Spleen (tissue), 11 donors: ENCODE results near the gene ZNF418. TPM values are rescaled to one million over a fixed set of nuclear protein-coding genes. Genes with fewer than 3 reads are reported as not detected.
"Not testable (repeated sequence)": the region's sequence is repeated elsewhere in the genome, so short reads cannot be mapped to it uniquely, and the experiment has no call there.

ENCODE experiments used
- DNase-seq: peaks from one replicate; pipeline ENCODE4 v3.0.0-alpha.2; 2020
- H3K27ac ChIP-seq, 8 donors: fragments of 200-600 bp; sonication (generic) in 7 of 8; 1 replicate in 4 of 8; 2 replicates in 4 of 8; pipeline versions ENCODE4 v1.5.0 to v1.8.0; 2016 to 2021; ENCODE audit warnings: inconsistent platforms in 4 of 8, mild to moderate bottlenecking in 4 of 8, moderate library complexity in 1 of 8
- H3K27me3 ChIP-seq, 7 donors: fragments of 200-600 bp; sonication (generic) in 6 of 7; replicated peaks in 1 of 7; 1 replicate in 4 of 7; 2 replicates in 3 of 7; pipeline versions ENCODE4 v1.5.0 to v1.8.0; 2016 to 2021; ENCODE audit warnings: inconsistent platforms in 3 of 7, mild to moderate bottlenecking in 1 of 7
- H3K36me3 ChIP-seq, 6 donors: fragments of 200-600 bp; sonication (generic) in 5 of 6; 1 replicate in 4 of 6; 2 replicates in 2 of 6; pipeline versions ENCODE4 v1.5.0 to v1.8.0; 2016 to 2021; ENCODE audit warnings: inconsistent platforms in 2 of 6
- H3K4me1 ChIP-seq, 6 donors: fragments of 200-600 bp; sonication (generic) in 5 of 6; 1 replicate in 3 of 6; 2 replicates in 3 of 6; pipeline versions ENCODE4 v1.5.0 to v1.8.0; 2016 to 2021; ENCODE audit warnings: inconsistent platforms in 3 of 6
- H3K4me3 ChIP-seq, 8 donors: fragments of 200-600 bp; sonication (generic) in 7 of 8; 1 replicate in 4 of 8; 2 replicates in 4 of 8; pipeline versions ENCODE4 v1.5.0 to v1.8.0; 2016 to 2021; ENCODE audit warnings: inconsistent platforms in 4 of 8, mild to moderate bottlenecking in 4 of 8, moderate library complexity in 2 of 8
- H3K9me3 ChIP-seq, 8 donors: fragments of 200-600 bp; sonication (generic) in 7 of 8; 1 replicate in 4 of 8; 2 replicates in 4 of 8; pipeline versions ENCODE4 v1.5.0 to v1.8.0; 2016 to 2021; ENCODE audit warnings: inconsistent platforms in 4 of 8
- CTCF ChIP-seq, 11 experiments: fragments of 200-600 bp in 7 of 11; fragments of 450-650 bp in 4 of 11; sonication (generic) in 4 of 11; IDR thresholded peaks in 8 of 11; conservative IDR thresholded peaks in 3 of 11; 1 replicate in 7 of 11; 2 replicates in 4 of 11; pipeline versions ENCODE4 v1.4.0 to v1.8.0; 2016 to 2021; ENCODE audit warnings: antibody characterized with exemption in 11 of 11, inconsistent platforms in 4 of 11, mild to moderate bottlenecking in 1 of 11
- POLR2A ChIP-seq, 3 donors: fragments of 450-650 bp; IDR thresholded peaks; one replicate each; pipeline ENCODE4 v1.5.1; 2017; ENCODE audit warnings: antibody characterized with exemption in 3 of 3, mild to moderate bottlenecking in 1 of 3
- POLR2AphosphoS5 ChIP-seq, 3 donors: sonication (generic); formaldehyde crosslinking; IDR thresholded peaks; one replicate each; pipeline ENCODE4 v1.5.1; 2017; ENCODE audit warnings: antibody characterized with exemption in 3 of 3
- WGBS, 5 donors: extraction: QIAGEN DNeasy Blood & Tissue Kit in 3 of 5; methylation state at CpG; one replicate each; pipeline versions ENCODE4 v1.1.5 to v1.1.7; 2013 to 2018; 5-methylcytosine and 5-hydroxymethylcytosine counted together
- intact Hi-C: fragments of 100-400 bp; cut with DNase I; formaldehyde crosslinking; loops from one replicate; pipeline ENCODE4 v1.15.0; 2023; ENCODE audit warnings: low total_unique reads
- polyA plus RNA-seq, 3 donors: library from polyadenylated mRNA; stranded (reverse); fragments of 200-250 nt; gene quantifications; one replicate each; pipeline ENCODE4 v1.2.1, GENCODE V29; 2013
- total RNA-seq, 7 donors: library from RNA; depleted of rRNA in 3 of 7; stranded (reverse); fragments of >200 nt in 3 of 7; fragmentation: NEBNext Ultra II Directional in 4 of 7; extraction: Animal tissue kit (Norgen Biotek cat#: 25700) in 4 of 7; gene quantifications; one replicate each; pipeline versions ENCODE4 v1.1.0 to v1.2.1, GENCODE V29; 2016 to 2021
- donor health status: healthy with polysubstance abuse.
- donor health status: DM: no; HTN: no; CAD: no; lungs with moderate emphysema.
- donor health status: DM: no; HTN: no; CAD: no.
- donor health status: Bipolar disorder and iron deficiency.
- donor health status: healthy.
- donor health status: DM: no; HTN: no; CAD: no.
- donor health status: DM: yes; HTN: yes; CAD: no.

The ZNF418 gene
- total and polyA plus RNA-seq, 10 donors = 4.7 to 16.5 (median 10.1) TPM

DNA sequence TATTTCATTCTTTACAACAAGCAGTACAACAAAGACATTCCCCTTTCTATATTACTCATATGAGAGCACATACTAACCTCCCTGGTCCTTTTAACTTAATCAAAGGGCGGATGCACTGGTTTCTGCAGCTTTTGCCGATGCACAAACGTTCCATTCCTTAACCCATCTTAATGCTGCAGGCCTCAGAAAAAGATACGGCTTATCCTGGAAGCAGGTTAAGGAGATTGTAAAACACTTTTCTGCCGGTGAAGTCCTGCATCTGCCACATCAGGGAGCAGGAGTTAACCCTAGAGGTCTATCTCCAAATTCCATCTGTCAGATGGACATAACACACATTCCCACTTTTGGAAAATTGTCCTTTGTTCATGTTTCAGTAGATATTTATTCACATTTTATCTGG lies 34.9 kb downstream of the ZNF418 start:
- TF ChIP-seq POLR2AphosphoS5 (IDR thresholded peaks at IDR 0.05) (no peak), CTCF (IDR thresholded peaks at IDR 0.05 in 8 of 11, conservative IDR thresholded peaks at IDR 0.05 in 3 of 11) (no peak), POLR2A (IDR thresholded peaks at IDR 0.05) (no peak)
- DNase-seq = no peak
- H3K27ac ChIP-seq = no peak overlapping the region
- H3K36me3 ChIP-seq = peaks cover 0 to 11% (median 0%) of the 10 kb centered on the region in 6 donors
- intact Hi-C loops = loop anchor here (10.0 kb wide), 1 partner anchor 796 kb away; no protein-coding TSS in a partner anchor
- peaks cover 0 to 21% (median 0%) of the 10 kb centered on the region in 6 donors for H3K4me1 ChIP-seq
- H3K4me3 ChIP-seq = no peak overlapping the region
- 76 to 91% (median 83%) methylated on average over 5 of the region's 5 CpGs for WGBS, 5 donors
- no peaks in the 10 kb centered on the region for H3K27me3 ChIP-seq
- peaks cover 0 to 46% (median 0%) of the 10 kb centered on the region in 8 donors for H3K9me3 ChIP-seq

DNA sequence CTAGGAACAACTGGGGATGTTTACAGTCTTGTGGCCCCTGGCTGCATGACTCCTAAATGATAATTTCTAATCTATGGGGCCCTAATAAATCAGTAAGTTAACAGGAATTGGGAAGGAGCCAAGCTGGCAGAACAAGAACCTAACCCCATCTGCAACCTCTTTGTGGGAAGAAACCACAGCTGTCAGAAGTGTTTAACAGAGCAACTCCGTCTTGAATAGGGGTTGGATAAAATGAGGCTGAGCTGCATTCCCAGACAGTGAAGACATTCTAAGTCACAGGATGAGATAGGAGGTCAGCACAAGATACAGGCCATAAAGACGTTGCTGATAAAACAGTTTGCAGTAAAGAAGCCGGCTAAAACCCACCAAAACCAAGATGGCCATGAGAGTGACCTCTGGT lies 44.5 kb downstream of the ZNF418 start:
- DNase-seq, H3K4me3 ChIP-seq, intact Hi-C loops, H3K27me3 ChIP-seq, H3K27ac ChIP-seq: not testable (repeated sequence)
- peaks cover 0 to 11% (median 2%) of the 10 kb centered on the region in 6 donors for H3K36me3 ChIP-seq
- 60 to 87% (median 76%) methylated on average over 3 of the region's 3 CpGs for WGBS, 5 donors
- H3K9me3 ChIP-seq = peaks cover 0 to 30% (median 14%) of the 10 kb centered on the region in 8 donors
- H3K4me1 ChIP-seq = peaks cover 8 to 32% (median 22%) of the 10 kb centered on the region in 6 donors

DNA sequence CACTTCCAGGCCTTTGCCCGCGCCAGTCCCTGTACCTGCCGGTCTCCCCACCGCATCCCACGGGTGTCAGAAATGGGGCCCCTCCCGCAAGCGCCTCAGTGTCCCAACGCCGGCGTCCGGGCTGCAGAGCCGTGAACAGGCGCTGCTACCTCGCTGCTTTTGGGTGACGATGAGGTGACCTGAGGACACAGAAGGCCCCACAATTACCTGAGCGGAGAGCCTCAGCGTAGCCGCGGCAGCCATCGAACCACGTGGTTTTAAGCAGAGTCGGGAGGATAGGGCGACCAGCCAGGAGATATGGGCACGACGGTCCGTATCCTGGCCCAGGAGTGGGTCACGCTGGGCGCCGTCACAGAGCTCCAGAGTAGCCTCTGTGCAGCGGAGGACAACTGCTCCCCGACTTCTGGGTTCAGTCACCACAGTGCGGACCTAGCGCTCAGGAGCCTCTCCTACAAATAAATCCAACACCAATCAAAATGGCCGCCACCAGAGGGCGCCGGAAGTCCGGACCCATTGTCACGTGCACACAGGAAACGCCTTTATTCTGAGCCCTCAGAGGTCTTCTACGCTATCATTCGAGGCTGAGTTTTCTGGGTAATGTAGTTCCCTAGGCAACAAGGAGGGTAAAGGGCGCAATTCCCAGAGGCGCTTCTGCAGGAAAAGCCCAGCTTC lies 46.5 kb downstream of the ZNF418 start, which contains the start of gene ZNF814:
Gene ZNF814, minus strand, starts transcription at position 478 of the 672 bp plus-strand sequence. Its CDS starts 235 bp downstream, at position 243.
- Histone ChIP-seq H3K9me3 (peaks cover 0 to 50% (median 34%) of the 10 kb centered on the region in 8 donors), H3K36me3 (peaks cover 0 to 32% (median 12%) of the 10 kb centered on the region in 6 donors), H3K27me3 (no peaks in the 10 kb centered on the region), H3K27ac (peak within 1 kb of the TSS in 7 of 8 donors; percentile 79 to 89 (median 85)), H3K4me3 (peak within 1 kb of the TSS; percentile 53 to 95 (median 82)), H3K4me1 (peaks cover 8 to 32% (median 22%) of the 10 kb centered on the region in 6 donors)
- peak; percentile 91 for DNase-seq
- 1 to 4% (median 1%) methylated on average over 32 to 43 of the region's 43 CpGs for WGBS, 5 donors
- intact Hi-C loops = no loop called here
- TF ChIP-seq CTCF (IDR thresholded peaks at IDR 0.05 in 8 of 11, conservative IDR thresholded peaks at IDR 0.05 in 3 of 11) = peak in 7 of 11 experiments; percentile 18 to 61 (median 45)
- TF ChIP-seq POLR2A (IDR thresholded peaks at IDR 0.05) = no peak
- TF ChIP-seq POLR2AphosphoS5 (IDR thresholded peaks at IDR 0.05) = peak; percentile 79 to 84 (median 80)

DNA sequence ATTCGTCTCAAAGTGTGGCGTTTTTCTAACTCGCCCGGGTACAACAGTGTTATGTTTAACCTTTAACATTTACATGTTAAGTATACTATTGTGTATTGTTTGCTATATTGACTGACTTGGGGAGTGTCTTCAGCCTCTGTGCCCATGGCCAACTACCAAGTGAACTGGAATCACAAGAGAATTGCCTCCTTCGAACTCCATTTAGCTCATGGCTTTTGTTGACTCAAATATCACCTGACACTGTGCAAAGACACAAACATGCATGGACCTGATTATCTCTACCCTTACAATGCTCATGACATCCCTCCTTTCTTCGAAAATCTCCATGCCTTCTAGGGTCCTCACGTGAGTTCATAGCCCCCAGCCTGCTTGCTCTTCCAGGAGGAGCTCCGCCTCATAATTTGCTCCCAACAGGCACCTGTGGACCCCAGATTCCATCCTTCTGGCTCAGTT lies 47.1 kb downstream of the ZNF418 start:
- WGBS, 5 donors = 7 to 29% (median 14%) methylated on average over 8 of the region's 8 CpGs
- peaks cover 8 to 32% (median 22%) of the 10 kb centered on the region in 6 donors for H3K4me1 ChIP-seq
- H3K9me3 ChIP-seq = peaks cover 0 to 56% (median 39%) of the 10 kb centered on the region in 8 donors
- peak overlapping the region; percentile 53 to 95 (median 82) for H3K4me3 ChIP-seq
- H3K27ac ChIP-seq = peak overlapping the region in 7 of 8 donors; percentile 79 to 89 (median 85)
- intact Hi-C loops = no loop called here
- no peak for TF ChIP-seq POLR2A (IDR thresholded peaks at IDR 0.05)
- TF ChIP-seq CTCF (IDR thresholded peaks at IDR 0.05 in 8 of 11, conservative IDR thresholded peaks at IDR 0.05 in 3 of 11) = no peak
- no peak for TF ChIP-seq POLR2AphosphoS5 (IDR thresholded peaks at IDR 0.05)
- no peaks in the 10 kb centered on the region for H3K27me3 ChIP-seq
- DNase-seq = no peak
- peaks cover 0 to 37% (median 13%) of the 10 kb centered on the region in 6 donors for H3K36me3 ChIP-seq
